Breast epithelium (tissue), 3 donors: ENCODE data around the gene GALNTL6.

Experiments used
- CTCF ChIP-seq, 3 donors: fragments of 450-650 bp; IDR thresholded peaks; one replicate each; pipeline ENCODE4 v1.5.1; 2016 to 2017; ENCODE audit warnings: antibody characterized with exemption in 3 of 3, mild to moderate bottlenecking in 3 of 3, moderate library complexity in 3 of 3
- POLR2A ChIP-seq: fragments of 450-650 bp; IDR thresholded peaks from one replicate; pipeline ENCODE4 v1.6.1; 2016; ENCODE audit warnings: antibody characterized with exemption, mild to moderate bottlenecking, moderate library complexity

GRCh38 chr4:172995704-172996103 is 1182.5 kb downstream of the GALNTL6 start:
- TF ChIP-seq POLR2A = no peak
- TF ChIP-seq CTCF (IDR thresholded peaks at IDR 0.05) = no peak
